ENCODE data around the gene CENPA. TPM values are rescaled to one million over a fixed set of nuclear protein-coding genes. Genes with fewer than 3 reads are reported as not detected.
"Not testable (repeated sequence)": the region's sequence is repeated elsewhere in the genome, so short reads cannot be mapped to it uniquely, and the experiment has no call there.

Gene CENPA
- total and polyA plus RNA-seq, 7 donors, result 0.12 to 0.23 TPM; not detected in 5

- no peaks in the 10 kb centered on the region for H3K36me3 ChIP-seq (ENCODE audit: insufficient read depth in 1 of 2, low read depth in 1 of 2)
- TF ChIP-seq CTCF (IDR thresholded peaks at IDR 0.05), result no peak
- ATAC-seq, result no peak
Observed at GRCh38 chr2:26811791-26812694, 26.2 kb downstream of the CENPA start.

GRCh38 chr2:26812731-26813130, 26.9 kb downstream of the CENPA start:
- no peaks in the 10 kb centered on the region for H3K9me3 ChIP-seq
- H3K27me3 ChIP-seq (ENCODE audit: insufficient read depth in 3 of 3, low read length in 2 of 3), result peaks cover 0 to 14% (median 0%) of the 10 kb centered on the region in 3 donors
- H3K36me3 ChIP-seq (ENCODE audit: insufficient read depth in 1 of 2, low read depth in 1 of 2), result no peaks in the 10 kb centered on the region
- H3K27ac ChIP-seq, result no peak overlapping the region
- 88 to 96% (median 88%) methylated on average over 3 of the region's 3 CpGs for WGBS, 3 donors
- TF ChIP-seq CTCF (IDR thresholded peaks at IDR 0.05), result no peak
- no peak for ATAC-seq
- H3K4me3 ChIP-seq, result no peak overlapping the region
- intact Hi-C loops (cut with DNase I), result no loop called here
- H3K4me1 ChIP-seq, result no peaks in the 10 kb centered on the region
- no peak for DNase-seq

More at GRCh38 chr2:26811791-26812694, 26.2 kb downstream of the CENPA start:
- WGBS, 3 donors, result 64 to 70% (median 69%) methylated on average over 14 of the region's 14 CpGs
- no peak overlapping the region for H3K4me3 ChIP-seq
- no peak for DNase-seq
- intact Hi-C loops (cut with DNase I), result no loop called here
- peaks cover 0 to 14% (median 0%) of the 10 kb centered on the region in 3 donors for H3K27me3 ChIP-seq (ENCODE audit: insufficient read depth in 3 of 3, low read length in 2 of 3)
- H3K4me1 ChIP-seq, result no peaks in the 10 kb centered on the region
- H3K9me3 ChIP-seq, result no peaks in the 10 kb centered on the region
- H3K27ac ChIP-seq, result no peak overlapping the region

- DNase-seq; H3K9me3 ChIP-seq; H3K4me3 ChIP-seq; intact Hi-C loops (cut with DNase I); H3K27ac ChIP-seq; H3K36me3 ChIP-seq (ENCODE audit: insufficient read depth in 1 of 2, low read depth in 1 of 2); ATAC-seq; H3K4me1 ChIP-seq: not testable (repeated sequence)
- 86 to 95% (median 91%) methylated on average over 47 to 52 of the region's 52 CpGs for WGBS, 3 donors
- peaks cover 0 to 14% (median 0%) of the 10 kb centered on the region in 3 donors for H3K27me3 ChIP-seq (ENCODE audit: insufficient read depth in 3 of 3, low read length in 2 of 3)
Observed at GRCh38 chr2:26814072-26814765, 28.4 kb downstream of the CENPA start.

GRCh38 chr2:26816893-26817292, 31.0 kb downstream of the CENPA start:
- no peaks in the 10 kb centered on the region for H3K4me1 ChIP-seq
- TF ChIP-seq CTCF (IDR thresholded peaks at IDR 0.05), result no peak
- no peak overlapping the region for H3K4me3 ChIP-seq
- H3K9me3 ChIP-seq, result no peaks in the 10 kb centered on the region
- peaks cover 0 to 19% (median 0%) of the 10 kb centered on the region in 3 donors for H3K27me3 ChIP-seq (ENCODE audit: insufficient read depth in 3 of 3, low read length in 2 of 3)
- no peak overlapping the region for H3K27ac ChIP-seq
- ATAC-seq, result no peak
- H3K36me3 ChIP-seq (ENCODE audit: insufficient read depth in 1 of 2, low read depth in 1 of 2), result no peaks in the 10 kb centered on the region
- intact Hi-C loops (cut with DNase I), result no loop called here
- DNase-seq, result no peak
- 38 to 47% (median 42%) methylated on average over 3 of the region's 3 CpGs for WGBS, 3 donors

- 63 to 64% (median 64%) methylated on average over 5 of the region's 5 CpGs for WGBS, 3 donors
- H3K27me3 ChIP-seq (ENCODE audit: insufficient read depth in 3 of 3, low read length in 2 of 3), result peaks cover 0 to 14% (median 0%) of the 10 kb centered on the region in 3 donors
- no peak for DNase-seq
- no peak overlapping the region for H3K4me3 ChIP-seq
- H3K9me3 ChIP-seq, result no peaks in the 10 kb centered on the region
- H3K4me1 ChIP-seq, result no peaks in the 10 kb centered on the region
- intact Hi-C loops (cut with DNase I), result no loop called here
- no peak for TF ChIP-seq CTCF (IDR thresholded peaks at IDR 0.05)
- no peaks in the 10 kb centered on the region for H3K36me3 ChIP-seq (ENCODE audit: insufficient read depth in 1 of 2, low read depth in 1 of 2)
- no peak overlapping the region for H3K27ac ChIP-seq
- no peak for ATAC-seq
Observed at GRCh38 chr2:26818255-26818654, 32.4 kb downstream of the CENPA start.

Measured in psoas muscle (tissue), 8 donors.